HG03139 (cell line): ENCODE measurements around the gene WDR73.

Experiments
- ATAC-seq: cut with Tn5 transposase; IDR thresholded peaks from one replicate; pipeline ENCODE4 v1.9.1; 2021; ENCODE audit not compliant: unreplicated experiment

WDR73 gene

DNA sequence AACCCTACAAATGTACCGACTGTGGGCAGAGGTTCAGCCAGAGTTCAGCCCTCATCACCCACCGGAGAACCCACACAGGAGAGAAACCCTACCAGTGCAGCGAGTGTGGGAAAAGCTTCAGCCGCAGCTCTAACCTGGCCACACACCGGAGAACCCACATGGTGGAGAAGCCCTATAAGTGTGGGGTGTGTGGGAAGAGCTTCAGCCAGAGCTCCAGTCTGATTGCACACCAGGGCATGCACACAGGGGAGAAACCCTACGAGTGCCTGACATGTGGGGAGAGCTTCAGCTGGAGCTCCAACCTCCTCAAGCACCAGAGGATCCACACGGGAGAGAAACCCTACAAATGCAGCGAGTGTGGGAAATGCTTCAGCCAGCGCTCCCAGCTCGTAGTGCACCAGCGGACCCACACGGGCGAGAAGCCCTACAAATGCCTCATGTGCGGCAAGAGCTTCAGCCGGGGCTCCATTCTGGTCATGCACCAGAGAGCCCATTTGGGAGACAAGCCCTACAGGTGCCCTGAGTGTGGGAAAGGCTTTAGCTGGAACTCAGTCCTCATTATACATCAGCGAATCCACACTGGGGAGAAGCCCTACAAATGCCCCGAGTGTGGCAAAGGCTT lies 32.6 kb downstream of the WDR73 start:
- no peak for ATAC-seq

DNA sequence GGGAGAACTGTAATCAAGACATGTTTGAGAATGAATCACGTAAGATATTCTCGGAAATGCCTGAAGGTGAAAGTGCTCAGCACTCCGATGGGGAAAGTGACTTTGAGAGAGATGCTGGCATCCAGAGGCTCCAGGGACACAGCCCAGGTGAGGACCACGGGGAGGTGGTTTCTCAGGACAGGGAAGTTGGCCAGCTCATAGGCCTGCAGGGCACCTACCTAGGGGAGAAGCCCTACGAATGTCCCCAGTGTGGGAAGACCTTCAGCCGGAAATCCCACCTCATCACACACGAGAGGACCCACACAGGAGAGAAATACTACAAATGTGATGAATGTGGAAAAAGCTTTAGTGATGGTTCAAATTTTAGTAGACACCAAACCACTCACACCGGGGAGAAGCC lies 33.5 kb downstream of the WDR73 start:
- ATAC-seq = no peak

DNA sequence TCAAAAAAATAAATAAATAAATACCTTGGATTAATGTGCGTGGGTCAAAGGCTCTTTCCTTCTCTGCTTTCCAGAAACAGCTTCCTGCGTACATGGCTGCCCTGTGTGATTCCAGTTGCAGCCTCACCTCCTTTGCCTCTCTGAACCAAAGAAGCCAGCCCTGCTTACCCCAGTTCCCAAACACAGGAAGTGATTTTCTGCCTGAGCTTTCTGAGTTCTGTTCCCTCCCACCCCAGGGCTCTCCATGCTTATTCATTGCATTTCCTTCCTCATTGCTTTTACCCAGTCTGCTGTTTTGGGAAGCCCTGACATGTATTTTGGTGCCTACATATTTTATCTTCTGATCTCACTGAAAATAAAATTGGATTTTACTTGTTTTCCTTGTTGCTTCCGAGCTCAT lies 37.8 kb downstream of the WDR73 start:
- no peak for ATAC-seq

DNA sequence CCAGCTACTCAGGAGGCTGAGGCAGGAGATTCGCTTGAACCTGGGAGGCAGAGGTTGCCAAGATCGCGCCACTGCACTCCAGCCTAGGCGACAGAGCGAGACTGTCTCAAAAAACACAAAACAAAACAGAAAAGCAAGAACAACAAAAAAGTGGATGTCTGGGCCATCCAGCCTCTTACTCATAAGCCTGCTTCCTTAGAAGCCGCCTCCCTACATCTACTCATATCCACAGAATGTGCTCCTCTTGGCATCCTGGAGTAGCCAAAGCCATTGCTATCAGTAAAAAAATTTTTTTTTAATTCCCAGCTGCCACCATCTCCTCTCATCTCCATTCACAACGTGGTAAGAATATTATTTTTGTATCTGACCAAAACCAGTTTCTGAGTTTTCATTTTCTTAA lies 42.5 kb downstream of the WDR73 start:
- ATAC-seq = no peak

DNA sequence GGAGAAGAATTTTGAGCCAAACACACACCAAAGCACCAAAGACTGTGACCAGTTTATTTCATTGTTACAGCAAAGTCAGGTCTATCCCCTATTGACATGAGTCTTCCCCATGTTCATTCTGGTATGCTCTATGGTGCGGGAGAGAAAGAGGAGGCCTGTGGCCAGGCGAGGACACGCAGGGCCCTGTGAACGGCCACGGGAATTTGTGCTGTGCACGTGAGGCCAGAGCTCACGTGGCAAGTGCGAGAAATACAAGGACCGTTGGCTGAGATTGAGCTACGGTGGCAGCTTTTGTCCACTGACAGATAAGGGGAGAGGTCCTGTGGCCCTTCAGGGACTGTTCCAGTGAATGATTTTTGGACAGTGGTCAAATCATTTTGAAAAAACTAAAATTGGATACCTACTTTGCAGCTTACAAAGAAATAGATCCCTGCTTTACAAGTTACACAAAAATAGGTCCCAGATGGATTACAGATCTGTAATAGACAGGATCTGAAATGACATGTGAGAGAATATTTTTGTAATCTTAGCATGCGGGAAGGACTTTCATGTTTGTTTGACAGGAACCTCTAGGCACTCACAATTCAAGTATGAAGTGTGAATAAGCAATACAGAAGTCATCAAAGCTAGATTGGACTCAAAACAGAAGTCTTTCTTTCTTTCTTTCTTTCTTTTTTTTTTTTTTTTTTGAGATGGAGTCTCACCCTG lies 44.1 kb downstream of the WDR73 start:
- ATAC-seq = no peak

DNA sequence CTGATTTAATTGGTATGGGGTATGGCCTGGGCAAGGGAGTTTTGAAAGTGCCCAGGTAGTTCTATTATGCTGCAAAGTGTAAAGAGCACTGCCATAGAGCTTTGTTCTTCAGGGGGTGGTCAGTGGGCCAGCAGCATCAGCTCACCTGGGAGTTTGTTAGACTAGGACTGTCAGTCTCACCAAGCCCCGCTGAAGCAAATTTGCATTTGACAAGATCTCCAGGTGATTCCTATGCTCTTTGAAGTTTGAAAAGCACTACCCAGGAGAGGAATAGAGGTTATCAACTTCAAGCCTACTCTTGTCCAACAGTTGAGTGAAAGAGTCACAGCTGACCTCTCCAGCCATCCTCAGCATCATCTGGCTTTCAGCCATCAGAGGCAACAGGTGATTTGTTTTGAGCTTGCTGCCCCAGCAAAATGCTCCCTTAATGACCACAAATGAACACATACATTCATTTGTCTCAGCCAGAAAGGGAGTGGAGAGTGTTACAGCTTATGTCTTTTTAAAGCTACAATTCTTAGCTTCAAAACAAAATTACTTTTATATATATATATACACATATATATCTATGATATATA lies 45.3 kb downstream of the WDR73 start:
- ATAC-seq = no peak

DNA sequence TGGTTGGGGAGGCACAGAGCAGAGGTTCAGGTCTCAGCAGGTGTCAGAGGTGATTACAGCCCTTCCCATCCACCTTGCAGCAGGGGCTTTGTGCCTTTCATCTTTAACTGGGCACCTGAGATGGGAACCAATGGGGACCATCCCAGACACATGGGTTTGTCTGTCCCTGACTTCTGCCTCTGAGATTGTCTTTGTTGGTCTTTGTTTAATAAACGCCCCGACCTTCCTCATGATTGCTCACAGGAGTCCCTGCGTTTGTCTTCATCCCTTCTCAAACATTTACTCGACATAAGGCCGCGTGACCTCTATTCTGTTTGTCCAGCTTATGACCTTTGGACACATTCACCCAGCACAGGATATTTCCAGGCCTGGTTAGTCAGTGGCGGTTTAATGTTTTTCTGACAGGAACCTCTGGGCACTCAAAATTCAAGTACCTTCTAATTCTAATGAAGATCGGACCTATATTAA lies 47.4 kb downstream of the WDR73 start:
- no peak for ATAC-seq

DNA sequence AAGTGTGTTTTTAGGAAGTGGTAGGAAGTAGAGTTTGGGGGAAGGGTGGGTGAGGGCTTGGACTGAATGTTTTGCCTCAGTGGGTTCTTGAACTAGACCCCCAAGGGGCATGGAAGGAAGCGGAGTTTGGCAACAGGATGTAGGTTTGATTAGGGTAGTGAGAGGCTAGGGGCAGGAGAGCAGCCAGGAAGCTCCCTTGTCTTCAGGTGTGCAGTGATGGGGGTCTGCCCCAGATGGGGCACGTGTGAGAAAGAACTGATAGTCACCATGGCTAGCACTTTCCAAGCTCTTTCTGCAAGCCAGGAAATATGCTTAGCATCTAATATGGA lies 48.6 kb downstream of the WDR73 start:
- ATAC-seq = no peak

DNA sequence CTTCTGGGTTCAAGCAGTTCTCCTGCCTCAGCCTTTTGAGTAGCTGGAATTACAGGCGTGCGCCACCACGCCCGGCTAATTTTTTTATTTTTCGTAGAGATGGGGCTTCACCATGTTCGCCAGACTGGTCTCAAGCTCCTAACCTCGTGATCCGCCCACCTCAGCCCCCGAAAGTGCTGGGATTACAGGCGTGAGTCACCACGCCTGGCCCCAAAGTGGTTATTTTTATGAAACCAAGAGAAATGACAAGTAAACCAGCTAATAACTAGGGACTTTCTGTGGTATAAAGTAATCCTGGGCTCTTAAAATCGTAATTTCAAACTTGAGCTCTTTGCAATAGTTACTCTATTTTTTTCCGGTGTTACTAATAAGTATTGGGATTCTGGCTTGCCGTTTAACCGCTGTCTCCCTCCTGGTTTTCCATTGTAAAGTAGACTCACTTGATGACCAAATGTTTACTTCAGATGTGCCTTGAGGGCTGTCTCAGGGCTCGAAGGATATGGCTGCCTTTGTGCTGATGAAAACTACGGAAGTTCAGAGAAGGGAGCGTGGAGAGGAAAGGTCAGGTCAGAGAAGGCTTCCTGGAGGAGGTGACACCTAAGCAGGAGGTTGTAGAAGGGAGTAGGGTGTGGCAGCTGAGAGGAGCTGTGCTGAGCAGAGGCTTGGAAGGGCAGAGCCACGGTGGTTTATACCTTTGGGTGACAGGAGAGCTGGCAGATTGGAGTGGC lies 49.1 kb downstream of the WDR73 start:
- ATAC-seq = no peak

DNA sequence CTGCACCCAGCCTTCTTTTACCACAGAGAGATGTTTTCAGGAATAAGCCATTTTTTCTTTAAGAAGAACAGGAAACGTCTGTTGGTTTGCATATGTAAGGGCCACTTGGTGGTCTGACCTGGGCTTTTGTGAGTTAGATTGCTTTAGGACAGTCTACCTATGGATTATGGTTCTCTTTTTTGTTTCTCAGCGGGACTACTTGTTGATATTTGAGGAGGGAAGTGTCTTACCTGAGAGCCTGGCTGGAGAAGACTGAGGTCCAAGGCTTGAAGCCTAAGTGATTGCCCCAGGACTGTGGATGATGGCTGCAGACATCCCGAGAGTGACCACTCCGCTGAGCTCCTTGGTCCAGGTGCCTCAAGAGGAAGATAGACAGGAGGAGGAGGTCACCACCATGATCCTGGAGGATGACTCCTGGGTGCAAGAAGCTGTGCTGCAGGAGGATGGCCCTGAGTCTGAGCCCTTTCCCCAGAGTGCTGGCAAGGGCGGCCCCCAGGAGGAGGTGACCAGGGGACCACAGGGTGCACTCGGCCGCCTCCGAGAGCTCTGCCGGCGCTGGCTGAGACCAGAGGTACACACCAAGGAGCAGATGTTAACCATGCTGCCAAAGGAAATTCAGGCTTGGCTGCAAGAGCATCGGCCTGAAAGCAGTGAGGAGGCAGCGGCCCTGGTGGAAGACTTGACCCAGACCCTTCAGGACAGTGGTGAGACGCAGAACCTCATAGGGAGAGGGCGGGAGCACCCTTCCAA lies 50.3 kb downstream of the WDR73 start:
- ATAC-seq = no peak

DNA sequence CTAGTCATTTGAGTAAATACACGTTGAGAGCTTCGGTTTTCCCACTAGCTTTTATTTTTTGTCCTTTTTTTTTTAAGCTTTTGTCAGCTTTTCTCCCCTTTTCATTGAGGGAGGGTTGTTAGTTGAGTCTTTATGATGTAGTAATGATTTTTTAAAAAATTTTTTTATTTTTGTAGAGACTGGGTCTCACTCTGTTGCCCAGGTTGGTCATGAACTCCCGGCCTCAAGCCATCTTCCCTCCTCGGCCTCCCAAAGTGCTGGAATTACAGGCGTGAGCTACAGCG lies 52.6 kb downstream of the WDR73 start:
- ATAC-seq = no peak

DNA sequence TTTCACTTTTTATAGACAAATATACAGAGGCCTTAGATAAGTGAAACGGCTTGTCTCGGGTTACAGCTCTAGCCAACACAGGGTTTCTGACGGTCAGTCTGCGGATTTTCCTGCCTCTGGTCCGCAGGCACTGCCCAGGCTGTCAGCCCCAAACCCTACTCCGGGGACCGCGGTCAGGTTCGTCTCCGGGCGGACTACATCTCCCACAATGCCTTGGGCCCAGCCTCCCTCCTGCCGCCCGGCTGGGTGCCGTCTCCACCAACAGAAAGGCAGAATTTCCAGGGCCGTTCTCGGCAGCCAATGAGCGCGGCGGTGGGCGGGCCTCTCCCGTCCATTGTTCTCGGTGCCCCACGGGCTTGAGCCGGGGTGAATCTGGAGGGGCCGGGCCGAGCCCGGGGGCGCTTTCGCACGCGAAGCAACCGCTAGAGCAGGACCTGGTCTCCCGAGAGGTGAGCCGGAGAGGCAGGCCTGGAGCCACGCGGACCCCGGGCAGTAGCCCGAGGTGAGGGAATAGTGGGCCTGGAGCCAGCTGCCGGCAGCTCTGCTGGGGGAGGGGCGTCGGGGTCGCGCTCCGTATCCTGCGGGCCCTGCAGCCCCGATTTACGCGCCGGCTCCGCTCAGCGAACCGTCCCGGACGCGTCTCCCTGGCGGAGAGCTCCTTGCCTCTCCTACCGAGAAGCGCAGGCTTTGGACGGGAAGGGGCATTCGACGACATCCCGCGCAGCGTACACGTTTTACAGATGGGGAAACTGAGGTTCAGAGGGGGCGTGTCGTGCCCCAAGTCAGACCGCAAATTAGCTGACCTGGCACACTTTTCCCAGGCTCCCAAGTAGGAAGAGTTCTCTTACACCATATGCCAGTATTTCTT lies 53.2 kb downstream of the WDR73 start, which contains the start of gene ZSCAN2:
Gene ZSCAN2 (plus strand): TSS at position 323 of the 868 bp plus-strand sequence. CDS start 2,919 bp downstream, outside the sequence.
- peak; percentile 92 for ATAC-seq

DNA sequence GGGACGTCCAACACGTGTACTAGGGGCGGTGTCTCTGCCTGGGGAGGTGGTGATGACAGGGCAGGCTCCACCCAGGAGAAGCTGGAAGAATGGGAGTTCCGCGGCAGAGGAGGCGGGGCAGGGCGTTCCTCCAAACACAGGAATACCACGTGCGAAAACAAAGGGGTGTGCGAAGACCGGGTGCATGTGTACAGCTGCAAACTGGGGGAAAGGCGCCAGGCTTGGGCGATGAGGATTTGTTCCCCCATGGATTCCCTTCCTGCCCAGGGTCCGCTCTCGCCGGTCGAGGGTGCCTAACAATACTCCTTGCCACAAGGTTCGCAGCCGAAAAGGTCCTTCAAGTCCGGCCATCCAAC lies 53.8 kb downstream of the WDR73 start:
- peak; percentile 2 for ATAC-seq

DNA sequence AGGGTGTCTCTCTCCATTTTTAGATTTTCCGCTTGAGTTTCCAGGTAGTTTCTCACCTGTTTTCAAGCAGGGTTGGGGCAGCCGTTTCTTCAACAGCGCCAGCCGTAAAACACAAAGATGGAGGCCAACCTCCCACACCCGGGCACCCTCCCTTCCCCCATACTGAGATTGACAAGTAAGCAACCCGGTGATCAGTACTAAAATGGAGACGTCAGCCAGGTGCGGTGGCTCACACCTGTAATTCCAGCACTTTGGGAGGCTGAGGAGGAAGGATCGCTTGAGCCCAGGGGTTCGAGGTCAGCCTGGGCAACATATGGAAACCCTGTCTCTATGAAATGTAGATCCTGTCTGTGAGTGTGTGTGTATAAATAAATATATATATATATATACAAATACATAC lies 54.2 kb downstream of the WDR73 start:
- ATAC-seq = no peak

DNA sequence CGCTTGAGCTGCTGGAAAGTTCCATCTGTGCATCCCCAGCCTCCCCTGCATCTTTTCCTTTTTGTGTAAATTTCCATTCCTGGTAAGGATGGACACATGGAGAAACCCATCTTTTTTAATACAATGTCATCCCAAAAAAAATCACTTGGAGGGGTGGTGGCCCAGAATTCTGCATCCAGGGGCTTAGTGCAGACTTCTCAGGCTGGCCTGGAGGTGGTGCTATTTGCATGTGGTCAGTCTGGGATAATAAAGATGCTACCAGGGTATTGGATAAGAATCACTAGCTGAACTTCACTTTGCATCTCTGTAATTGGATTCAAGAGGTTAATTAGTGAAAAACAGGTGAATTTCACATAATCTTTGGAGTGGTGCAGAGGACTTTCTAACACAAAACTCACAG lies 55.1 kb downstream of the WDR73 start:
- no peak for ATAC-seq

DNA sequence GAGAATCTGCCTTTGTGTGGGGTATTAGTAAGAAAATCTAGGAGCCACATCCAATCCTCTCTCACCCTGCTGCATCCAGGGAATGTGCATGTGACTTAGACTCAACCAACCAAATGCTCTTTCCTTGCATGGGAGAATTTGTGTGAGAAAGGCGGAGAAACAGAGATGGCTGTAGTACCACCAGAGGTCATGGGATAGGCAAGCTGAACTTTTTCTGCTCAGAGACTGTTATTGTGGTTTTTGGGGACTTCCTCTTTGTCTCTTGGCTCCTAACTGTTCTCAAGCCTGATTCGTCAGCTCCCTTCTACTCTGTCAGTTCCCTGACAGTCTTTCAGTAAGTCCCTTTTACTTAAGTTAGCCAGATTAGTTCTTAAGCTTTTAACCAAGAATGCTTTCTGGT lies 55.8 kb downstream of the WDR73 start:
- peak; percentile 47 for ATAC-seq

DNA sequence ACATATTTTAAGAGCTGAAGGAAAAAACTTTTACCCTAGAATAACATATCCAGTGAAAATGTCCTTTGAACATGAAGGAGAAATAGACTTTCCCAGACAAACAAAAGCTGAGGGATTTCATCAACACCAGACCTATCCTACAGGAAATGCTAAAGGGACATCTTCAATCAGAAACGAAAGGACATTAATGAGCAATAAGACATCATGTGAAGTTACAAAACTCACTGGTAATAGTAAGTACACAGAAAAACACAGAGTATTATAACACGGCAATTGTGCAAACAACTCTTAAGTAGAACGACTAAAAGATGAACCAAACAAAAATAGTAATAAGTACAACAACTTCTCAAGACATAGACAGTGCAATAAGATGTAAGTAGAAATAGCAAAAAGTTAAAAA lies 56.8 kb downstream of the WDR73 start:
- no peak for ATAC-seq

DNA sequence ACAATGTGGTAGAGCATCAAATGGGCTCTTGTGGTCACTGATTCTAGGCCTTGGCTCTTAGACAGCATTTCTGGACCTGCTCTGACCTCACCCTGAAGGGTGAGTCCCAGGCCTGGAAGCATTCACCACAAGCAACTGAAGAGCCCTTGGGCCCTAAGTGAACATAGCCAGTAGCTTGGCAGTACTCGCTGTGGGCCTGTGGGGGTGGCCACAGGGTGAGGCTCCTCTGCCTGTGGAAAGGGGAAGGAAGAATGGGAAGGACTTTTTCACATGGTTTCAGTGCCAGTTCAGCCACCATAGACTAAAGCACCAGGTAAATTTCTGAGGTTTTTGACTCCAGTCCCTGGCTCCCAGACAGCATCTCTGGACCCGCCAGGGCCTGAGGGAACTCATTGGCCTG lies 58.4 kb downstream of the WDR73 start:
- no peak for ATAC-seq

DNA sequence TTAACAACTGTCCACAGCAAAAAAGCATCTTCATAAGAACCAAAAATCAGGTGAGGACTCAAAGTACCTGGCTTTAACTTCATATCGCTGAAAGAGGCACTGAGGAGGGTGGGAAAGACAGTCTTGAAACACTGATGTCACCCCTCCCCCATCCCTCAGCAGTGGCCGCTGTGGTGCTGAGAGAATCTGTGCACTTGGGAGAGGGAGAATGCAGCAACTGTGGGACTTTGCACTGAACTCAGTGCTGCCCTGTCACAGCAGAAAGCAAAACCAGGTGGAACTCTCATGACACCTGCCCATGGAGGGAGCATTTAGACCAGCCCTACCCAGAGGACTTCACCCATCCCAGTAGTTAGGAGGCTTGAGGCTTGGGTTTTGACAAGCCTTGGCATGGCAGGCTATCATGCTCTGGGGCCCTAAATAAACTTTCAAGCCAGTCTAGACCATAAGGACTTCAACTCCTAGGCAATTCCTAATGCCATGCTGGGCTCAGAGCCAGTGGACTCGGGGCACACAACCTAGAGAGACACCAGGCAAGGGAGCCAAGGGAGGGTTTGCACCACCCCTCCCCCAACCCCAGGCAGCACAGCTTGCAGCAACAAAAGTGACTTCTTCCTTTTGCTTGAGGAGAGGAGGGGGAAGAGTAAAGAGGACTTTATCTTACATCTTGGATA lies 59.3 kb downstream of the WDR73 start:
- ATAC-seq = no peak

DNA sequence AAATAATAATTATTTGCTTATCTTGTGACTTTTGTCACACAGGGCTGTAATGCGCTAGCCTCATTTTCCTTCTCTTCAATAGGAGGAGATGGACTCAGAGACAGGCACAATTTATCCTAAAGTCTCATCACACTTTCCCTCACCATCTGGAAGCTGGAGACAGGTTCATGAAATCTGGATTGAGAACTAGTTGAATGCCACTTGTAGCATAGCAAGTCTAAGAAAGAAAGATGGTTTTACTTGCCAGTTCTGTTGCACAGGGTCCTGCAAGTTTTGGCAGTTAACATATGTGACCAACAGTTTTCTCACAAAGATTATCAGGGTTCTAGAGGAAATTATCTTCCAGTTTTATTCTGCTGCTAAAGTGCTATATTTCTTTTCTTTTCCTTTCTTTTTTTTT lies 62.3 kb downstream of the WDR73 start:
- no peak for ATAC-seq
